HEK293 (cell line): ENCODE results near the gene CDS1.

Experiments
- CTCF ChIP-seq: fragments of 450-650 bp; formaldehyde crosslinking; IDR thresholded peaks from 2 replicates; pipeline ENCODE4 v1.5.1; 2016; ENCODE audit warnings: missing biosample characterization, missing genetic modification characterization
- GLI4 ChIP-seq: fragments of 450-650 bp; formaldehyde crosslinking; IDR thresholded peaks from 2 replicates; pipeline ENCODE4 v1.5.1; 2016; ENCODE audit warnings: missing biosample characterization, missing genetic modification characterization
- ZNF398 ChIP-seq: fragments of 450-650 bp; formaldehyde crosslinking; IDR thresholded peaks from 2 replicates; pipeline ENCODE4 v1.5.1; 2017; ENCODE audit warnings: missing biosample characterization, missing genetic modification characterization

- TF ChIP-seq CTCF (no peak), GLI4 (tag by site-specific recombination) (no peak), ZNF398 (tag by site-specific recombination) (no peak)
These were observed 102.2 kb downstream of the CDS1 start for GRCh38 chr4:84685105-84685504.
